ENCODE measurements around the gene SLIT1. TPM values are rescaled to one million over a fixed set of nuclear protein-coding genes. Genes with fewer than 3 reads are reported as not detected.

Gene SLIT1
- total and polyA plus RNA-seq, 2 of the 8 experiments (the other 6 are each of a cell fraction or from before 2014, with no cell fraction given), result 0.70 to 0.88 TPM

DNA sequence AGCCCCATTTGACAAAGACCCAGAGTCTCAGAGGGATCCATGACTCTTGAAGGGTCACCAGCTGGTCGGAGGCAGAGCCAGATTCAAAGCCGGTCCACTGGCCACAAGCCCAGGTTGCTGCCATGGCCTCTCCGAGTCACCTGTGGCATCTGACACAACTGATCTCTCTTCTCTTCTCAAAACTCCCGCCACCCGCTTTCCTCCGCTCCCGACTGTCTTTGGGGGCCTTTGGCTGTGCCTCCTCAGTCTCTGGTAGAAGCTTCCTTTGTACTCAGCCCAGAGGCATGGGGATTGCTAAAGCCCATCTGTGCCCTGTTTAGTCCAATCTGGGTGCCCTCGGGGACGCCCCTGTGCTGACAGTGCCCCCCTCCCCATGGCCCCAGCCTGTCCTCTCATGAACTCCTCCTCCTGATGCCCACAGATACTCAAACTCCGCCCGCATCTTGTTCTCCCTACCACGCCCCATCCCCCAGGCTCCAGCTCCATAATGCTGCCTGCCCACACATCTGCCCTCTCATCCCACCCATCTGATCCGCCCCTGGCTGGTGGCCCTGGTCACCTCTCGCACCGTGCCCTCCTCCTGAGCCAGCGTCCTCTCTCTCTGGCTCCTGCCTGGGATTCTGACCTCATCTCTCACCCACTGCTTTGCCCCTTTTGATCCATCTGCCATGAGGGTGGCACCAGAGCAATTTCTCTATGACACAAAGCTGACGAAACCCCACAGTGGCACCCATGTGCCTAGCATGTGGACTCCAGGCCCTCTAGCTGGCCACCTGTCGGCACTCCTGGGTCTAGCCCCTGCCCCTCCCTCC is 150.6 kb downstream of the SLIT1 start:
- TF ChIP-seq BACH1 (IDR thresholded peaks at IDR 0.05; ENCODE audit: low read length), result no peak
- no peak for TF ChIP-seq SAP30 (IDR thresholded peaks at IDR 0.05; ENCODE audit: insufficient read depth, insufficient replicate concordance, low read length)
- no peak for TF ChIP-seq CHD2 (IDR thresholded peaks at IDR 0.05; ENCODE audit: low read length)
- no peak for TF ChIP-seq CREB1 (IDR thresholded peaks at IDR 0.05)
- TF ChIP-seq ASH2L (IDR thresholded peaks at IDR 0.05; ENCODE audit: low read length), result no peak
- TF ChIP-seq BCL11A (IDR thresholded peaks at IDR 0.05; ENCODE audit: low read depth in 2 of 2, low read length in 2 of 2), result no peak
- no peak for TF ChIP-seq SIN3A (conservative IDR thresholded peaks at IDR 0.05 in 1 of 2, IDR thresholded peaks at IDR 0.05 in 1 of 2; ENCODE audit: low read depth in 1 of 2, low read length in 2 of 2)
- Histone ChIP-seq H4K8ac (ENCODE audit: extremely low read depth, insufficient read depth, low read length) (no peak overlapping the region), H3K9me3 (ENCODE audit: insufficient read depth in 2 of 2, low read depth in 1 of 2, low read length in 1 of 2) (no peaks in the 10 kb centered on the region), H3K4me1 (replicated peaks in 1 of 4; ENCODE audit: control insufficient read depth in 3 of 4, insufficient read depth in 4 of 4, low read length in 3 of 4) (peaks cover 4 to 20% (median 10%) of the 10 kb centered on the region in 4 experiments), H2BK12ac (ENCODE audit: low read depth, low read length) (no peak overlapping the region), H3K18ac (ENCODE audit: extremely low read depth, low read length) (no peak overlapping the region), H3K27me3 (replicated peaks in 1 of 4; ENCODE audit: control insufficient read depth in 3 of 4, extremely low read depth in 1 of 4, insufficient read depth in 3 of 4, low read length in 3 of 4) (no peaks in the 10 kb centered on the region; a peak in 1 of 7 replicates), H2AFZ (ENCODE audit: low read length) (no peak overlapping the region), H2BK15ac (ENCODE audit: low read length) (0 out of 2 replicates have a peak overlapping the region, but pooled peaks have one; percentile 29), H3K79me2 (ENCODE audit: control insufficient read depth in 1 of 2, insufficient read depth in 2 of 2, low read length in 2 of 2) (no peaks in the 10 kb centered on the region), H2BK5ac (ENCODE audit: low read depth, low read length) (no peak overlapping the region), H4K20me1 (replicated peaks in 1 of 2; ENCODE audit: control insufficient read depth in 1 of 2, insufficient read depth in 2 of 2, low read length in 2 of 2) (no peaks in the 10 kb centered on the region), H4K91ac (replicated peaks; ENCODE audit: insufficient read length, low read length) (no peak overlapping the region), H3K56ac (replicated peaks; ENCODE audit: insufficient read length, low read depth, low read length) (no peak overlapping the region), H3K4me2 (ENCODE audit: insufficient read depth in 1 of 2, low read depth in 2 of 2, low read length in 2 of 2) (no peak overlapping the region), H3K4me3 (ENCODE audit: extremely low read depth in 1 of 4, insufficient read depth in 2 of 4, low read depth in 3 of 4, low read length in 4 of 4) (no peak overlapping the region), H2BK20ac (ENCODE audit: low read length) (0 out of 2 replicates have a peak overlapping the region, but pooled peaks have one; percentile 10), H3K36me3 (ENCODE audit: control insufficient read depth in 2 of 4, insufficient read depth in 4 of 4, low read length in 3 of 4) (no peaks in the 10 kb centered on the region), H4K5ac (ENCODE audit: insufficient read length, low read depth, low read length) (no peak overlapping the region), H3K79me1 (ENCODE audit: low read depth, low read length) (no peaks in the 10 kb centered on the region), H3K9ac (replicated peaks in 1 of 4; ENCODE audit: extremely low read depth in 1 of 4, low read depth in 3 of 4, low read length in 3 of 4) (no peak overlapping the region), H3K23ac (ENCODE audit: insufficient read length) (no peak overlapping the region), H2BK120ac (replicated peaks; ENCODE audit: low read depth, low read length) (no peak overlapping the region), H3K27ac (ENCODE audit: low read depth, low read length) (no peak overlapping the region), H3K23me2 (ENCODE audit: low read depth, low read length) (no peaks in the 10 kb centered on the region; the same call in 1 of the 2 replicates), H3K14ac (ENCODE audit: insufficient read length) (no peak overlapping the region), H3K4ac (replicated peaks; ENCODE audit: insufficient read length, low read depth, low read length) (no peak overlapping the region), H2AK5ac (ENCODE audit: low read depth, low read length) (no peak overlapping the region)
- 90% methylated on average over 18 of the region's 18 CpGs; no CpG with 5 or more reads in 1 of the 2 experiments for WGBS, 2 experiments (ENCODE audit: extremely low coverage in 1 of 2, insufficient coverage in 1 of 2, insufficient read length in 1 of 2, insufficient replicate concordance in 2 of 2, low coverage in 1 of 2, low lambda C conversion rate in 2 of 2, missing lambda C conversion rate in 1 of 2)
- ChIA-PET CTCF (ENCODE audit: partially characterized antibody) (interaction anchor here (1.3 to 9.9 kb wide), 9 partner anchors 11 to 524 kb away, joined by 3 to 129 read pairs (median 8); no protein-coding TSS in a partner anchor), POLR2A (ENCODE audit: partially characterized antibody) (interaction anchor here (0.7 kb wide), 1 partner anchor 293 kb away, joined by 3 read pairs; no protein-coding TSS in a partner anchor)
- DNase-seq (ENCODE audit: low read depth in 1 of 2, low spot score in 2 of 2), result no peak
- no peak for FAIRE-seq

All from H1 (cell line).